HEK293T (cell line): ENCODE measurements around the gene TNFAIP2.

ENCODE experiments used
- ARNT ChIP-seq: fragments of 450-650 bp; IDR thresholded peaks from 2 replicates; pipeline ENCODE4 v1.6.1; 2017; ENCODE audit warnings: mild to moderate bottlenecking
- BHLHE40 ChIP-seq: fragments of 450-650 bp; IDR thresholded peaks from 2 replicates; pipeline ENCODE4 v1.6.1; 2016; ENCODE audit warnings: mild to moderate bottlenecking, moderate library complexity, borderline replicate concordance
- CTBP1 ChIP-seq: fragments of 450-650 bp; IDR thresholded peaks from 2 replicates; pipeline ENCODE4 v1.6.1; 2016; ENCODE audit warnings: borderline replicate concordance
- ELF4 ChIP-seq: fragments of 450-650 bp; IDR thresholded peaks from 2 replicates; pipeline ENCODE4 v1.6.1; 2017; ENCODE audit warnings: antibody characterized with exemption
- FOXK2 ChIP-seq: fragments of 450-650 bp; IDR thresholded peaks from 2 replicates; pipeline ENCODE4 v1.6.1; 2016; ENCODE audit warnings: mild to moderate bottlenecking
- FOXM1 ChIP-seq: fragments of 450-650 bp; IDR thresholded peaks from 2 replicates; pipeline ENCODE4 v1.6.1; 2017; ENCODE audit warnings: mild to moderate bottlenecking, borderline replicate concordance
- NFRKB ChIP-seq: fragments of 450-650 bp; IDR thresholded peaks from 2 replicates; pipeline ENCODE4 v1.6.1; 2016; ENCODE audit warnings: mild to moderate bottlenecking, moderate library complexity
- SP1 ChIP-seq: fragments of 450-650 bp; IDR thresholded peaks from 2 replicates; pipeline ENCODE4 v1.6.1; 2017
- SUZ12 ChIP-seq: fragments of 450-650 bp; IDR thresholded peaks from 2 replicates; pipeline ENCODE4 v1.6.1; 2016; ENCODE audit warnings: mild to moderate bottlenecking
- ZNF384 ChIP-seq: fragments of 450-650 bp; IDR thresholded peaks from 2 replicates; pipeline ENCODE4 v1.6.1; 2016

DNA sequence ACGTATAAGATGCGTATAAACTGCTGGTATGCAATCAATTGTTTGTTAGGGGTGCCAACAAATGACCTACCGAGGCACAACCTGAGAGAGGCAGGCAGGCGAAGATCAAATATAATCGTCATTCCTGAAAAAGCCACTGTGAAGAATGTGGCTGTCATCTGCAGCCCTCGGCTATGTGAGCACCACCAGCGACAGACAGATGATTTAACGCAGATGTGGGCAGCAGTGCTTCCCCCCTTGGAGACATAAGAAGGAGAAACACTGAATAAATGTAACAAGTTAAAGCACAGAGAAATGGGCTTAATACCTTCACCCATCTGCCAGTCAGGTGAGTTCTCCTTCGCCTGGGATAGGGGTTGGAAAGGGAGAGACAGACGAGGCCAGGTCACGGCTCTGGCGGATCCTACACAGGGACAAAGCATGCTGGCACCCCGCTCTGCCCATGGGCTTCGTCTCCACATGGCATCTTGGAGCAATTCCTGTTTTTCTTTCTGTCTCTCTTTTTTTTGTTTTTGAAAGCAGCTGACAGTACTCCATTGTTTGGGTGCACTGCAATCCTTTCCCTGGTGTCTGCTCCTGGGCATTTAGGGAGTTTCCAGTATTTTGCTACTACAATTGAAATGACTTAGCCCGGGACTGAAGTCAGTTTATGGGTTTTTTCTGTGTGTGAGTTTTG, 28.1 kb downstream of the TNFAIP2 start:
- TF ChIP-seq FOXM1 = no peak
- no peak for TF ChIP-seq ZNF384
- TF ChIP-seq CTBP1 = no peak
- TF ChIP-seq SUZ12 = no peak
- TF ChIP-seq ELF4 = no peak
- TF ChIP-seq FOXK2 = no peak
- TF ChIP-seq SP1 = no peak
- no peak for TF ChIP-seq NFRKB
- TF ChIP-seq BHLHE40 = no peak
- no peak for TF ChIP-seq ARNT
